Activated naive CD4-positive, alpha-beta T cell treated with anti-CD3 and anti-CD28 coated beads for 36 hours (primary cell): ENCODE measurements around the gene DSCAM. TPM values are rescaled to one million over a fixed set of nuclear protein-coding genes. Genes with fewer than 3 reads are reported as not detected.

Experiments used
- CTCF ChIA-PET: fragments of 350-600 bp; sonication (Branson Sonifier 250); formaldehyde crosslinking; loops from one replicate; lab custom pipeline; 2021; ENCODE audit warnings: antibody characterized with exemption; lab: Charles Lee
- DNase-seq: peaks from one replicate; pipeline ENCODE4 v3.0.0-alpha.2; 2020
- H3K27ac Mint-ChIP-seq: one replicate; pipeline ENCODE4 v1.8.0; 2021; ENCODE audit warnings: mild to moderate bottlenecking, mixed read lengths
- H3K27me3 Mint-ChIP-seq: one replicate; pipeline ENCODE4 v1.8.0; 2021; ENCODE audit warnings: low read depth, mixed read lengths
- H3K36me3 Mint-ChIP-seq: one replicate; pipeline ENCODE4 v1.8.0; 2021; ENCODE audit warnings: low read depth, mixed read lengths
- H3K4me1 Mint-ChIP-seq: one replicate; pipeline ENCODE4 v1.8.0; 2021; ENCODE audit warnings: low read depth, mixed read lengths
- H3K4me3 Mint-ChIP-seq: one replicate; pipeline ENCODE4 v1.8.0; 2021; ENCODE audit warnings: mild to moderate bottlenecking, moderate library complexity, mixed read lengths
- H3K9me3 Mint-ChIP-seq: one replicate; pipeline ENCODE4 v1.8.0; 2021; ENCODE audit warnings: mixed read lengths
- intact Hi-C: fragments of 100-400 bp; cut with micrococcal nuclease; formaldehyde crosslinking; loops from one replicate; pipeline ENCODE4 v1.15.1; 2023
- total RNA-seq, 2 experiments: library from RNA; stranded (reverse); gene quantifications; one replicate each; pipeline ENCODE4 v1.2.3, GENCODE V29; 2021

The DSCAM gene
- total RNA-seq, 2 experiments from 2014 or later, result not detected

GRCh38 chr21:40796464-40796863 lies 50.5 kb downstream of the DSCAM start:
- no peak for DNase-seq
- CTCF ChIA-PET, result interaction anchor here (1.1 kb wide), 1 partner anchor 11 kb away, joined by 3 read pairs; no protein-coding TSS in a partner anchor
- intact Hi-C loops, result no loop called here

GRCh38 chr21:40795313-40795712 lies 51.6 kb downstream of the DSCAM start:
- H3K27me3 Mint-ChIP-seq, result peaks cover 2% of the 10 kb centered on the region
- CTCF ChIA-PET, result interaction anchor here (1.1 kb wide), 1 partner anchor 10 kb away, joined by 3 read pairs; no protein-coding TSS in a partner anchor
- no peak overlapping the region for H3K4me3 Mint-ChIP-seq
- no peak for DNase-seq
- intact Hi-C loops, result no loop called here
- no peak overlapping the region for H3K27ac Mint-ChIP-seq
- H3K9me3 Mint-ChIP-seq, result peaks cover 19% of the 10 kb centered on the region
- H3K36me3 Mint-ChIP-seq, result no peaks in the 10 kb centered on the region
- no peaks in the 10 kb centered on the region for H3K4me1 Mint-ChIP-seq

More at GRCh38 chr21:40796464-40796863, 50.5 kb downstream of the DSCAM start:
- H3K27ac Mint-ChIP-seq, result no peak overlapping the region
- H3K4me1 Mint-ChIP-seq, result no peaks in the 10 kb centered on the region
- H3K4me3 Mint-ChIP-seq, result no peak overlapping the region
- H3K36me3 Mint-ChIP-seq, result no peaks in the 10 kb centered on the region
- H3K9me3 Mint-ChIP-seq, result peaks cover 25% of the 10 kb centered on the region
- H3K27me3 Mint-ChIP-seq, result peaks cover 2% of the 10 kb centered on the region

DNA sequence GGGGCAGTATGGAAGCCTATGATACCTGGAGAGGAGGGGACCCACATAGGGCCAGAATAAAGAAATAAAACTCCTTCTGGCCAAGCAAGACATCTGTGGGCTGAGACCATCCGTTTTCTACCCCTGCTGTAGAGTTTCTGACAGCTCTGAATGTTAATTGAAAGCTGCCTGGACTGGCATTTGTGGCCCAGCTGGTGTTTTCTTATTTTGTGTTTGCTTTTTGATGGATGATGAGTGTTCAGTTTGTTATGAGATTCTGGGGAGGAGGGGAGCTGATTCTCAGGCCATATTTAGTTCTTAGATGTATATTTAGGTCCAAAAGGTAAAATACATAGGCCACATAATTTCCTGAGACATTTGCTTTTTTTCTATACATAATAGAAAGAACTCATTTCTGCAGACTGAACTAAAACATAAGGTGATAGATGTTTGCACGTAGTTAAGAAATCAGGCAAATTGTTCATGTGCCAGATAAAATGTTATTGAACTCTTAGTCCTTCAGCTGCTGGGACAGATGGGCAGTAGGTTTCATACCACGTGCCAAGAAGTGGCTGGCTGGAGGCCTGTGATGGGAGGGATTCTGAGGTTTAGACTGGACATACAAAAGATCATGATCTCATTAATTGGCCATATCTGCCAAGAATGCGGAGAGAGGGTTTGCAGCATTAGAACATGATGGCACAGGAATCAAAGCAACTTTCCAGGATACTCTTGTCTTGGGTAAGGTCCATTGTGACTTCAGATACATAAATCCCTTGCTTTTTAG lies 54.1 kb downstream of the DSCAM start:
- H3K4me3 Mint-ChIP-seq, result no peak overlapping the region
- DNase-seq, result no peak
- no peak overlapping the region for H3K27ac Mint-ChIP-seq
- H3K9me3 Mint-ChIP-seq, result peaks cover 6% of the 10 kb centered on the region
- H3K27me3 Mint-ChIP-seq, result peaks cover 2% of the 10 kb centered on the region
- intact Hi-C loops, result no loop called here
- no peaks in the 10 kb centered on the region for H3K36me3 Mint-ChIP-seq
- CTCF ChIA-PET, result no interaction called here
- H3K4me1 Mint-ChIP-seq, result no peaks in the 10 kb centered on the region

DNA sequence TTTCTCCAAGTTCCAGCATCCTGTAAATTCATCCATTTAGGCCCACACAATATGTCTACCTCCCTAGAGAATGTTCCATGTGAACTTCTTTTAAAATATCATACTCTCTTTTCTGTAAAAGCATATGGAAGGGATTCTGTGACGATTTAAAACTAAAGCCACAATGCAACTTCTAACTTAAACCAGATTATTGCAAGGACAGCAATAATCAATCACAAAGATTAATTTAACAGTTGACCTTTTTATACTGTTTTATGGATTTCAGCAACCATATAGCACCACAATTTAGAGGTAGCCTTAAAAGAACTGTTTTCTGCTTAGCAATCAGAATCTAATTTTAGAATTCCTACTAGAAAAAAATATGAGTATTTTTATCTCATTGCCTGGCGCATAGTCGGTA lies 58.3 kb downstream of the DSCAM start:
- H3K36me3 Mint-ChIP-seq, result no peaks in the 10 kb centered on the region
- DNase-seq, result no peak
- H3K9me3 Mint-ChIP-seq, result no peaks in the 10 kb centered on the region
- peaks cover 2% of the 10 kb centered on the region for H3K27me3 Mint-ChIP-seq
- CTCF ChIA-PET, result interaction anchor here (0.6 kb wide), 2 partner anchors 11 to 442 kb away, joined by 3 to 5 read pairs; no protein-coding TSS in a partner anchor
- intact Hi-C loops, result no loop called here
- no peaks in the 10 kb centered on the region for H3K4me1 Mint-ChIP-seq
- H3K4me3 Mint-ChIP-seq, result no peak overlapping the region
- no peak overlapping the region for H3K27ac Mint-ChIP-seq

- no peak overlapping the region for H3K27ac Mint-ChIP-seq
- peaks cover 2% of the 10 kb centered on the region for H3K27me3 Mint-ChIP-seq
Measured at GRCh38 chr21:40783404-40783803, 63.6 kb downstream of the DSCAM start.

DNA sequence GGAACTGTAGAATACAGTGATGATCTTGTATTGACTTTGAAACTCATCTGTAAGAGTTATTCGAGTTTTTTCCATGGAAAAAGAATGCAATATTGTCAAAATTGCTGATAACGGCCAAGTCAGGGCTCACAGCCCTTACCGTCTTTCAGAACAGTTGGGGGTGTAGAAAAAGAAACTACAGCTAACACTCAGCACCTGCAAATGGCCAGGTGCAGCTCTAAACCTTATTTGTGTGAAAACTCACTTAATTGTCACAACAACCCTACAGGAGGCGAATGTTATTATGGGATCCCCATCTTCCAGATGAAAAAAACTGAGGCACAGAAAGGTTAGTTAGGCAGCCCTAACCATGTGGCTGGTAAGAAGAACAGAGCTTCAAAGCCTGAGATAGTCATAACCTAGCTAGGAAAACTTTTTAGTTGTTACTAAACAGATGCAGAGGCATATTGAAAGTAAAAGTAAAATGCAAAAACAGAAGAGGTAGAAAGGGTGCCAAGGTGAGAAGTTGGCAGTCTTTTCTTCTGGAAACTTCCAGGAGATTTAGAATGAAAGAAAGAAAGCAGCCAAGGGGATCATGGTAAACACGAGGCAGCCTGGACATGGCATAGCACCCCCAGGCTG lies 76.4 kb downstream of the DSCAM start:
- Mint-ChIP-seq H3K27me3 (peaks cover 4% of the 10 kb centered on the region), H3K36me3 (no peaks in the 10 kb centered on the region), H3K27ac (no peak overlapping the region), H3K4me3 (no peak overlapping the region), H3K9me3 (peaks cover 2% of the 10 kb centered on the region), H3K4me1 (no peaks in the 10 kb centered on the region)
- no peak for DNase-seq
- intact Hi-C loops, result no loop called here
- CTCF ChIA-PET, result interaction anchor here (0.9 kb wide), 1 partner anchor 49 kb away, joined by 3 read pairs; no protein-coding TSS in a partner anchor

More at GRCh38 chr21:40783404-40783803, 63.6 kb downstream of the DSCAM start:
- intact Hi-C loops, result no loop called here
- Mint-ChIP-seq H3K9me3 (no peaks in the 10 kb centered on the region), H3K36me3 (no peaks in the 10 kb centered on the region), H3K4me3 (no peak overlapping the region), H3K4me1 (no peaks in the 10 kb centered on the region)
- CTCF ChIA-PET, result no interaction called here
- DNase-seq, result no peak

- CTCF ChIA-PET, result no interaction called here
- peaks cover 2% of the 10 kb centered on the region for H3K9me3 Mint-ChIP-seq
- peaks cover 7% of the 10 kb centered on the region for H3K27me3 Mint-ChIP-seq
- no peaks in the 10 kb centered on the region for H3K36me3 Mint-ChIP-seq
- DNase-seq, result no peak
- intact Hi-C loops, result no loop called here
- no peak overlapping the region for H3K27ac Mint-ChIP-seq
- H3K4me1 Mint-ChIP-seq, result no peaks in the 10 kb centered on the region
- no peak overlapping the region for H3K4me3 Mint-ChIP-seq
Measured at GRCh38 chr21:40769231-40769630, 77.7 kb downstream of the DSCAM start.

- Mint-ChIP-seq H3K9me3 (peaks cover 2% of the 10 kb centered on the region), H3K4me3 (no peak overlapping the region), H3K27ac (no peak overlapping the region), H3K27me3 (peaks cover 7% of the 10 kb centered on the region), H3K36me3 (no peaks in the 10 kb centered on the region), H3K4me1 (no peaks in the 10 kb centered on the region)
- CTCF ChIA-PET, result no interaction called here
- no peak for DNase-seq
- intact Hi-C loops, result no loop called here
Measured at GRCh38 chr21:40768056-40768455, 78.9 kb downstream of the DSCAM start.

GRCh38 chr21:40766381-40766780 lies 80.6 kb downstream of the DSCAM start:
- no peaks in the 10 kb centered on the region for H3K9me3 Mint-ChIP-seq
- no peak overlapping the region for H3K27ac Mint-ChIP-seq
- peaks cover 5% of the 10 kb centered on the region for H3K27me3 Mint-ChIP-seq
- CTCF ChIA-PET, result no interaction called here
- H3K4me1 Mint-ChIP-seq, result no peaks in the 10 kb centered on the region
- DNase-seq, result no peak
- no peaks in the 10 kb centered on the region for H3K36me3 Mint-ChIP-seq
- intact Hi-C loops, result no loop called here
- no peak overlapping the region for H3K4me3 Mint-ChIP-seq

GRCh38 chr21:40765811-40766210 lies 81.1 kb downstream of the DSCAM start:
- peaks cover 5% of the 10 kb centered on the region for H3K27me3 Mint-ChIP-seq
- intact Hi-C loops, result no loop called here
- H3K36me3 Mint-ChIP-seq, result no peaks in the 10 kb centered on the region
- no peaks in the 10 kb centered on the region for H3K9me3 Mint-ChIP-seq
- DNase-seq, result no peak
- no peak overlapping the region for H3K4me3 Mint-ChIP-seq
- CTCF ChIA-PET, result no interaction called here
- no peaks in the 10 kb centered on the region for H3K4me1 Mint-ChIP-seq
- H3K27ac Mint-ChIP-seq, result no peak overlapping the region

DNA sequence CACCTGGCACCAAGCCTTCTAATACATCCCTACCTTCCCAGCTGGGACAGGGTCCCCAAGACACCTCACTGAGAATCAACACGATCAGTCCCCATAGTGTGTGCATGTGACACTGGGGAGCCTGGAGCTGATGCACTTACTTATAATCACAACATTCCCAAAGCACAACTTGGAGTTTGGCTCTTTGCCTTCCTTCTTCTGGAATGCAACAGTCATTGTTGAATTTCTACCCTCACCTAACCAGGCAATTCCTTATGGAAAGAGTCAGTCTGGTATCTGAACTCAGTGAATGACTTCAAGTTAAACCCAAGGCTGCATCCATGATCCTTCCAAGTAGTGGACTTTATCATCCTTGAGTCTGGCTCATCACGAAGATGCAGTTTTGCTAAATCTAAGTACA lies 86.1 kb downstream of the DSCAM start:
- intact Hi-C loops, result no loop called here
- Mint-ChIP-seq H3K36me3 (no peaks in the 10 kb centered on the region), H3K27ac (no peak overlapping the region), H3K4me3 (no peak overlapping the region), H3K4me1 (no peaks in the 10 kb centered on the region), H3K9me3 (no peaks in the 10 kb centered on the region), H3K27me3 (peaks cover 7% of the 10 kb centered on the region)
- CTCF ChIA-PET, result no interaction called here
- DNase-seq, result no peak

GRCh38 chr21:40759061-40759460 lies 87.9 kb downstream of the DSCAM start:
- intact Hi-C loops, result no loop called here
- no peaks in the 10 kb centered on the region for H3K9me3 Mint-ChIP-seq
- H3K36me3 Mint-ChIP-seq, result no peaks in the 10 kb centered on the region
- H3K27me3 Mint-ChIP-seq, result peaks cover 5% of the 10 kb centered on the region
- CTCF ChIA-PET, result no interaction called here
- H3K4me1 Mint-ChIP-seq, result no peaks in the 10 kb centered on the region
- no peak overlapping the region for H3K27ac Mint-ChIP-seq
- H3K4me3 Mint-ChIP-seq, result no peak overlapping the region
- no peak for DNase-seq

DNA sequence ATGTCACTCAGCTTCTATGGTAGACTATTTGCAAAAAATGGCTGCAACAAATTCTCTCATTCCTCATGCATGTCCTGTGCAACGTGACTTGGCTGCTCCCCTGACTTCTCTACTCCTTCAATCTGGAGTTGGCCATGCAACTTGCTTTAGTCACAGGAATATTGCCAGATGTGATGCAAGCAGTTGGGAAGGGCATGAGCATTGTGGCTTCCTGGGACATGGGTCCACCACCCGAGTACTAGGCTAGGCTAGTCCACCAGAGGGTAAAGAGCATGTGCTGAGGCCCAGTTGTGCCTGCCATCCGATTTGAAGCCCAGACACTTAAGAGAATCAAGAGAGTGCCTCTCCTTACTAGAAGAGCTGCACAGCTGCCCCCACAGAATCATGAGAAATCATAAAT lies 89.6 kb downstream of the DSCAM start:
- Mint-ChIP-seq H3K4me3 (no peak overlapping the region), H3K36me3 (no peaks in the 10 kb centered on the region), H3K27ac (no peak overlapping the region), H3K27me3 (peaks cover 5% of the 10 kb centered on the region), H3K9me3 (no peaks in the 10 kb centered on the region), H3K4me1 (no peaks in the 10 kb centered on the region)
- intact Hi-C loops, result no loop called here
- no peak for DNase-seq
- CTCF ChIA-PET, result no interaction called here
